Gastroesophageal sphincter (tissue), 3 donors: ENCODE data around the gene TNFRSF8.

Experiments used
- EP300 ChIP-seq: sonication (generic); formaldehyde crosslinking; IDR thresholded peaks from one replicate; pipeline ENCODE4 v1.6.1; 2017; ENCODE audit warnings: antibody characterized with exemption, mild to moderate bottlenecking
- POLR2A ChIP-seq, 2 donors: fragments of 450-650 bp; IDR thresholded peaks; one replicate each; pipeline ENCODE4 v1.6.1; 2017; ENCODE audit warnings: antibody characterized with exemption in 2 of 2, mild to moderate bottlenecking in 2 of 2, moderate library complexity in 1 of 2
- POLR2AphosphoS5 ChIP-seq: sonication (generic); formaldehyde crosslinking; IDR thresholded peaks from one replicate; pipeline ENCODE4 v1.6.1; 2017; ENCODE audit warnings: antibody characterized with exemption
- TF ChIP-seq, protein P1 (sequence below), 4 experiments: fragments of 200-600 bp in 2 of 4; fragments of 450-650 bp in 2 of 4; sonication (generic) in 1 of 4; IDR thresholded peaks; one replicate each; pipeline ENCODE4 v1.5.1; 2017 to 2019; ENCODE audit warnings: antibody characterized with exemption in 4 of 4, mild to moderate bottlenecking in 2 of 4, moderate library complexity in 2 of 4

DNA sequence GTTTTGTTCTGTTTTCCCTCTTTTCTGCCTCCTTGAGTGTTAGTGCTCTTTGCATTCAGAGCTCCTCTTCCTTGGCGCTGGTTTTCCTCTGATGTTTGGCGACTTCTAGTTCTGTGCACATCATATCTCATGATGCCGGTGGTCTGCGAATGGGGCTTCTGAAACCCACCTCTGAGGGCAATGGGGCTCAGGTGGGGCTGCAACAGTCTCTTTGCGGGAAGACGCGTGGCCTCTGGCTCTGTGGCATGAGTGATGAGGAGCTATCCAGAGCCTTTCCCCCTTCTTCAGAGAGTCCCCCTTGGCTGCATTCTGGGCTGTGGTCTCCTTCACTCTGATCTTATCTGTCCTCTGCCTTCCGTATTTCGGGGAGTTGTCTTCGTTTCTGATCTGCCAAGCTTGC is 39.0 kb downstream of the TNFRSF8 start:
- TF ChIP-seq POLR2AphosphoS5 (no peak), POLR2A (IDR thresholded peaks at IDR 0.05) (no peak), EP300 (no peak)
- TF ChIP-seq, protein P1, sequence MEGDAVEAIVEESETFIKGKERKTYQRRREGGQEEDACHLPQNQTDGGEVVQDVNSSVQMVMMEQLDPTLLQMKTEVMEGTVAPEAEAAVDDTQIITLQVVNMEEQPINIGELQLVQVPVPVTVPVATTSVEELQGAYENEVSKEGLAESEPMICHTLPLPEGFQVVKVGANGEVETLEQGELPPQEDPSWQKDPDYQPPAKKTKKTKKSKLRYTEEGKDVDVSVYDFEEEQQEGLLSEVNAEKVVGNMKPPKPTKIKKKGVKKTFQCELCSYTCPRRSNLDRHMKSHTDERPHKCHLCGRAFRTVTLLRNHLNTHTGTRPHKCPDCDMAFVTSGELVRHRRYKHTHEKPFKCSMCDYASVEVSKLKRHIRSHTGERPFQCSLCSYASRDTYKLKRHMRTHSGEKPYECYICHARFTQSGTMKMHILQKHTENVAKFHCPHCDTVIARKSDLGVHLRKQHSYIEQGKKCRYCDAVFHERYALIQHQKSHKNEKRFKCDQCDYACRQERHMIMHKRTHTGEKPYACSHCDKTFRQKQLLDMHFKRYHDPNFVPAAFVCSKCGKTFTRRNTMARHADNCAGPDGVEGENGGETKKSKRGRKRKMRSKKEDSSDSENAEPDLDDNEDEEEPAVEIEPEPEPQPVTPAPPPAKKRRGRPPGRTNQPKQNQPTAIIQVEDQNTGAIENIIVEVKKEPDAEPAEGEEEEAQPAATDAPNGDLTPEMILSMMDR (IDR thresholded peaks at IDR 0.05): no peak
